Vagina (tissue), 2 donors: Measurements from ENCODE around the gene COPB2.

Experiments used
- POLR2AphosphoS5 ChIP-seq, 2 donors: sonication (generic); formaldehyde crosslinking; IDR thresholded peaks; one replicate each; pipeline ENCODE4 v1.9.0; 2017; ENCODE audit warnings: antibody characterized with exemption in 2 of 2, mild to moderate bottlenecking in 2 of 2, low read depth in 1 of 2; ENCODE audit not compliant: insufficient read depth in 1 of 2
- TF ChIP-seq, protein P1 (sequence below), 3 experiments: fragments of 450-650 bp in 2 of 3; fragments of 200-600 bp in 1 of 3; sonication (generic) in 1 of 3; IDR thresholded peaks; one replicate each; pipeline ENCODE4 v1.5.1; 2017 to 2019; ENCODE audit warnings: antibody characterized with exemption in 3 of 3, mild to moderate bottlenecking in 2 of 3, moderate library complexity in 2 of 3

DNA sequence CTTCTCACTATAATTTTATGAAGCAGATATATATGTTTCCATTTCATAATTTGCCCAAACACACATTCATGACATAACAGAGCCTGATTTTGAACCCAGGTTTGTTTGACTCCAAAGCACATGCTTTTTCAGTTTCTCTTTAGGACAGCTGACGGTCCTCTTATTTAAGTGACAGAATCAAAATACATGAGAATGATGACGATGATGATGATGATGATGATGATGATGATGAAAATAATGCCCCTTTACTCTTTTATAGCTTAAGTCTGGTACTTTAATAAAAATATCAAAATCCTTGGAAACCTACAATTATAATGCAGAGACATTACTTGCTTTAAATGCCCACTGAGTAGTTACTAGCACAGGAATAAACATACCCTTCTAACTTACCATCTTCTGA, 15.3 kb downstream of the COPB2 start:
- TF ChIP-seq, protein P1, sequence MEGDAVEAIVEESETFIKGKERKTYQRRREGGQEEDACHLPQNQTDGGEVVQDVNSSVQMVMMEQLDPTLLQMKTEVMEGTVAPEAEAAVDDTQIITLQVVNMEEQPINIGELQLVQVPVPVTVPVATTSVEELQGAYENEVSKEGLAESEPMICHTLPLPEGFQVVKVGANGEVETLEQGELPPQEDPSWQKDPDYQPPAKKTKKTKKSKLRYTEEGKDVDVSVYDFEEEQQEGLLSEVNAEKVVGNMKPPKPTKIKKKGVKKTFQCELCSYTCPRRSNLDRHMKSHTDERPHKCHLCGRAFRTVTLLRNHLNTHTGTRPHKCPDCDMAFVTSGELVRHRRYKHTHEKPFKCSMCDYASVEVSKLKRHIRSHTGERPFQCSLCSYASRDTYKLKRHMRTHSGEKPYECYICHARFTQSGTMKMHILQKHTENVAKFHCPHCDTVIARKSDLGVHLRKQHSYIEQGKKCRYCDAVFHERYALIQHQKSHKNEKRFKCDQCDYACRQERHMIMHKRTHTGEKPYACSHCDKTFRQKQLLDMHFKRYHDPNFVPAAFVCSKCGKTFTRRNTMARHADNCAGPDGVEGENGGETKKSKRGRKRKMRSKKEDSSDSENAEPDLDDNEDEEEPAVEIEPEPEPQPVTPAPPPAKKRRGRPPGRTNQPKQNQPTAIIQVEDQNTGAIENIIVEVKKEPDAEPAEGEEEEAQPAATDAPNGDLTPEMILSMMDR (IDR thresholded peaks at IDR 0.05): no peak
- no peak for TF ChIP-seq POLR2AphosphoS5 (IDR thresholded peaks at IDR 0.05; ENCODE audit: insufficient read depth in 1 of 2, low read depth in 1 of 2)
